ENCODE results near the gene CBX1. TPM values are rescaled to one million over a fixed set of nuclear protein-coding genes. Genes with fewer than 3 reads are reported as not detected.

CBX1 gene
- total and polyA plus RNA-seq, 4 donors: 17.6 to 43.2 (median 28.9) TPM

DNA sequence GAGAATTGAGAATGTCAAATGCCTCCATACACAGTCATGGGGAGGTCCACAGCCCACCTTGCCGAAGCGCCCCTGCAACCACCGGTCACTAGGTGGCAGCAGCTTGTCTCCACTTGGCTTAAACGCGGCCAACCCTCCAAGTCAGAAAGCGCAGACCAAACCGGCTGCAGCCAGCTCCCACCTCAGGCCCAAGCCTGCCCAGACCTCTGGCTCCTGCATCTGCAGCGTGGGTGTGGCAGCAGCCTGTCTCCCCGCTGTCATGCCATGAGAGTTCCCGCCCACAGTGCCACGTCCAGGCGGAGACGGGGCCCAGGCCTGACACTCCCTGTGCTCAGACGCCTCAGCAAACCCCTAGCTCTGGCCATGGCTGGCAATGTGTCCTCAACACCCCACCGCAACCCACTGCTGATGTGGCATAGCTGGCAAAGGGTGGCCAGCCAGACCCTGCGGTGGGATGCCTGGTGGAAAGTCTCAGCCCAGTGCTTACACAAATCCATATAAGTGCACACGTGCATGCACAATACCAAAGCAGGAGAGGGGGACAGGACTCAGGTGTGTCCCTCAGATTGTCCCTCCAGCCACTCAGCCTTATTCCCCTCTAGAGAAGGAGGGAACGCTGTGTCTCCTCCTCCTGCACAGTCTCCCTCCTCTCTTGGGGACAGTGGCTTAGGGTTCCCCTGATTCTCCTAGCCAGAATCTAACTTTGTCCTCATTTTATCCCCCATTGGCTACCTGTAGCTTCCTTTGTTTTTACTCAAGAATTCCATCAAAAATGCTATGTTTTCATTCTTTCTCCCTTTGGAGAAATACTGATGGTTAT is 74.6 kb downstream of the CBX1 start:
- Histone ChIP-seq H3K27me3 (ENCODE audit: control insufficient read depth in 3 of 3, insufficient read depth in 3 of 3, low read length in 2 of 3) (peaks cover 0 to 20% (median 5%) of the 10 kb centered on the region in 3 donors), H3K9ac (ENCODE audit: insufficient read depth in 1 of 2, low read length in 2 of 2) (no peak overlapping the region), H3K4me3 (no peak overlapping the region), H3K36me3 (ENCODE audit: control insufficient read depth in 4 of 4, insufficient read depth in 4 of 4, low read length in 4 of 4) (no peaks in the 10 kb centered on the region), H3K9me3 (ENCODE audit: control insufficient read depth in 4 of 4, insufficient read depth in 3 of 4, low read length in 3 of 4) (no peaks in the 10 kb centered on the region), H3K27ac (ENCODE audit: low read depth in 1 of 2, low read length in 1 of 2) (no peak overlapping the region), H3K4me1 (ENCODE audit: control insufficient read depth in 5 of 5, insufficient read depth in 5 of 5, low read length in 5 of 5) (peaks cover 0 to 34% (median 14%) of the 10 kb centered on the region in 5 donors)
- DNase-seq (peak; percentile 89 to 96 (median 92)), ATAC-seq (ENCODE audit: insufficient read depth, low FRiP score) (peak; percentile 10)
- WGBS, 2 donors: 27 to 33% methylated on average over 18 of the region's 18 CpGs
- TF ChIP-seq CTCF (IDR thresholded peaks at IDR 0.05; ENCODE audit: control extremely low read depth, extremely low read depth): peak; percentile 71

GRCh38 chr17:48025904-48026501 is 75.3 kb downstream of the CBX1 start:
- Histone ChIP-seq H3K4me1 (ENCODE audit: control insufficient read depth in 5 of 5, insufficient read depth in 5 of 5, low read length in 5 of 5) (peaks cover 0 to 34% (median 14%) of the 10 kb centered on the region in 5 donors), H3K9me3 (ENCODE audit: control insufficient read depth in 4 of 4, insufficient read depth in 3 of 4, low read length in 3 of 4) (no peaks in the 10 kb centered on the region), H3K36me3 (ENCODE audit: control insufficient read depth in 4 of 4, insufficient read depth in 4 of 4, low read length in 4 of 4) (no peaks in the 10 kb centered on the region), H3K27ac (ENCODE audit: low read depth in 1 of 2, low read length in 1 of 2) (peak overlapping the region in 1 of 2 donors; percentile 79), H3K9ac (ENCODE audit: insufficient read depth in 1 of 2, low read length in 2 of 2) (no peak overlapping the region), H3K4me3 (no peak overlapping the region), H3K27me3 (ENCODE audit: control insufficient read depth in 3 of 3, insufficient read depth in 3 of 3, low read length in 2 of 3) (peaks cover 0 to 23% (median 8%) of the 10 kb centered on the region in 3 donors)
- WGBS, 2 donors: 32 to 46% methylated on average over 8 of the region's 8 CpGs
- no peak for TF ChIP-seq CTCF (IDR thresholded peaks at IDR 0.05; ENCODE audit: control extremely low read depth, extremely low read depth)
- ATAC-seq (ENCODE audit: insufficient read depth, low FRiP score) (no peak), DNase-seq (no peak)

DNA sequence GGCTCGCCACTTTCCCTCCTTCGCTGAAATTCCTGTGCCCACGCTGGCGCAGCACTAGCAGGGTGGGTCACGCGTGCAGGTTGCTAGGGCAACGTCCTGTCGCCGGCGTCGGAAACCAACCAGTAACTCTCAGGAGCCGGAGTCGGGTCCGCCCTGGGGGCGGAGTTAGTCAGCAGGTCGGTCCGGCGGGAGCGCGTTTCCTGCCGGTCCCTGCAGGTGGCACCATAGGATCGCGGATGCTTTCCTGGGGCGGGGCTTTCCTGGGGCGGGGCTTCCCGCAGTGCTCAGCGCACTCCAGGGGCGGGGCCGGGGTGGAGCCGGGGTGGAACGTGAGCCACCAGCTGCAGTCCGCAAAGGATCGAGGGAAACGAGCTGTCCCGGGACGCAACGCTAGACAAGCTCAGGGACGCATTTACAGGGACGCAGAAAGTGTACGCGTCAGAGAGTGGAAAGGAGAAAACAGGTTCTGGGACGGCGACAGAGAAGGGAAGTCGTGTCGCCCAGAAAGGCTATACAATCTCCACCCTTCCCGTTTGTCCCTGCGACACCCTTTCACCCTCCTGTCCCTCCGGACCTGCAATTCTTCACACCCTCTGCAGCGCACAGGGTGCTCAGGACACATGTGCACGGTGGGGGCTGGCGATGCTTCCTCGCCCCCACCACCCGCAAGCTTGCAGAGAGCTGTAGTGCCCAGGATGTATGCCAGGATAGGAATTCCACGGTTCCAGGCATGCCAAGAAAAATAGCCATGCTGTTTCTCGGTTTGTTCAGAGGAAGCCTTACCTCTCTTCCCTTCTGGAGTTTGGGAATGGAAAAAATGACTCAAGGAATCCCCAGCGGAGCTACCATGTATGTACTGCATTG is 76.0 kb downstream of the CBX1 start:
- Histone ChIP-seq H3K27ac (ENCODE audit: low read depth in 1 of 2, low read length in 1 of 2) (peak overlapping the region in 1 of 2 donors; percentile 79), H3K9me3 (ENCODE audit: control insufficient read depth in 4 of 4, insufficient read depth in 3 of 4, low read length in 3 of 4) (no peaks in the 10 kb centered on the region), H3K4me1 (ENCODE audit: control insufficient read depth in 5 of 5, insufficient read depth in 5 of 5, low read length in 5 of 5) (peaks cover 0 to 34% (median 14%) of the 10 kb centered on the region in 5 donors), H3K4me3 (peak overlapping the region; percentile 38), H3K27me3 (ENCODE audit: control insufficient read depth in 3 of 3, insufficient read depth in 3 of 3, low read length in 2 of 3) (peaks cover 0 to 24% (median 8%) of the 10 kb centered on the region in 3 donors), H3K9ac (ENCODE audit: insufficient read depth in 1 of 2, low read length in 2 of 2) (no peak overlapping the region), H3K36me3 (ENCODE audit: control insufficient read depth in 4 of 4, insufficient read depth in 4 of 4, low read length in 4 of 4) (no peaks in the 10 kb centered on the region)
- TF ChIP-seq CTCF (IDR thresholded peaks at IDR 0.05; ENCODE audit: control extremely low read depth, extremely low read depth): peak; percentile 85
- ATAC-seq (ENCODE audit: insufficient read depth, low FRiP score): peak; percentile 91
- WGBS, 2 donors: 1 to 2% methylated on average over 56 of the region's 56 CpGs
- peak; percentile 97 to 99 (median 97) for DNase-seq
